ENCODE measurements around the gene STAT4. TPM values are rescaled to one million over a fixed set of nuclear protein-coding genes. Genes with fewer than 3 reads are reported as not detected.

Gene STAT4
- total RNA-seq, 1 donor from 2014 or later = 1.6 TPM

DNA sequence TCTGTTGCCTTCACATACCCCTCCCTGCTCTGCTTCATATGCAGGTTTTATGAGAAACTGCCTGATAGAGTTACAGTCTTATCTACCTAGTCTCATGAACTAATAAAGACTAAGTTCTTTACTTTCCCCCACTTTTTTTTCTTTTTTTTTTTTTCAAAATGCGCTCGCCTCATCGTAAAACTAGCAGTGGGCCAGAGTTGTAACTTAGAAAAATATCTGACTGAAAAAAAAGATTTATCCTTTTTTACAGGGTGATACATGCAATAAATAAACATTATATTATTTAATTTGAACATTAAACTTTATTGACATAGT is 83.9 kb downstream of the STAT4 start:
- no peak overlapping the region for H3K27ac ChIP-seq (ENCODE audit: low read depth, low read length)
- Mint-ChIP-seq H3K27me3 (ENCODE audit: low read depth, unreplicated experiment) (no peaks in the 10 kb centered on the region), H3K9me3 (ENCODE audit: unreplicated experiment) (no peaks in the 10 kb centered on the region), H3K4me3 (ENCODE audit: unreplicated experiment) (no peak overlapping the region), H3K4me1 (ENCODE audit: low read depth, unreplicated experiment) (peaks cover 2% of the 10 kb centered on the region), H3K27ac (ENCODE audit: unreplicated experiment) (no peak overlapping the region), H3K36me3 (ENCODE audit: low read depth, unreplicated experiment) (no peaks in the 10 kb centered on the region)
- H3K79me2 ChIP-seq (ENCODE audit: insufficient read depth, low read length) = no peaks in the 10 kb centered on the region
- no peak for TF ChIP-seq EZH2 (IDR thresholded peaks at IDR 0.05; ENCODE audit: insufficient read depth, low read length)
- TF ChIP-seq, protein P1, sequence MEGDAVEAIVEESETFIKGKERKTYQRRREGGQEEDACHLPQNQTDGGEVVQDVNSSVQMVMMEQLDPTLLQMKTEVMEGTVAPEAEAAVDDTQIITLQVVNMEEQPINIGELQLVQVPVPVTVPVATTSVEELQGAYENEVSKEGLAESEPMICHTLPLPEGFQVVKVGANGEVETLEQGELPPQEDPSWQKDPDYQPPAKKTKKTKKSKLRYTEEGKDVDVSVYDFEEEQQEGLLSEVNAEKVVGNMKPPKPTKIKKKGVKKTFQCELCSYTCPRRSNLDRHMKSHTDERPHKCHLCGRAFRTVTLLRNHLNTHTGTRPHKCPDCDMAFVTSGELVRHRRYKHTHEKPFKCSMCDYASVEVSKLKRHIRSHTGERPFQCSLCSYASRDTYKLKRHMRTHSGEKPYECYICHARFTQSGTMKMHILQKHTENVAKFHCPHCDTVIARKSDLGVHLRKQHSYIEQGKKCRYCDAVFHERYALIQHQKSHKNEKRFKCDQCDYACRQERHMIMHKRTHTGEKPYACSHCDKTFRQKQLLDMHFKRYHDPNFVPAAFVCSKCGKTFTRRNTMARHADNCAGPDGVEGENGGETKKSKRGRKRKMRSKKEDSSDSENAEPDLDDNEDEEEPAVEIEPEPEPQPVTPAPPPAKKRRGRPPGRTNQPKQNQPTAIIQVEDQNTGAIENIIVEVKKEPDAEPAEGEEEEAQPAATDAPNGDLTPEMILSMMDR (IDR thresholded peaks at IDR 0.05; ENCODE audit: insufficient read depth, low read depth, low read length) = no peak
- no peak overlapping the region for H2AFZ ChIP-seq (ENCODE audit: low read depth, low read length)
- H3K4me1 ChIP-seq (ENCODE audit: insufficient read depth, low read length) = no peaks in the 10 kb centered on the region
- H3K36me3 ChIP-seq (ENCODE audit: insufficient read depth, low read length) = no peaks in the 10 kb centered on the region
- no peak overlapping the region for H3K4me3 ChIP-seq (ENCODE audit: insufficient read depth, low read depth, low read length)
- H3K9me3 ChIP-seq (ENCODE audit: insufficient read depth, low read depth, low read length) = no peaks in the 10 kb centered on the region
- H3K9ac ChIP-seq (ENCODE audit: low read length) = no peak overlapping the region
- FAIRE-seq = no peak
- no peaks in the 10 kb centered on the region for H3K27me3 ChIP-seq (ENCODE audit: insufficient read depth, low read length)
- no peak overlapping the region for H3K4me2 ChIP-seq (ENCODE audit: low read length)
- no peak for DNase-seq (ENCODE audit: low read depth)
- no peaks in the 10 kb centered on the region for H4K20me1 ChIP-seq (ENCODE audit: insufficient read depth, low read length)

DNA sequence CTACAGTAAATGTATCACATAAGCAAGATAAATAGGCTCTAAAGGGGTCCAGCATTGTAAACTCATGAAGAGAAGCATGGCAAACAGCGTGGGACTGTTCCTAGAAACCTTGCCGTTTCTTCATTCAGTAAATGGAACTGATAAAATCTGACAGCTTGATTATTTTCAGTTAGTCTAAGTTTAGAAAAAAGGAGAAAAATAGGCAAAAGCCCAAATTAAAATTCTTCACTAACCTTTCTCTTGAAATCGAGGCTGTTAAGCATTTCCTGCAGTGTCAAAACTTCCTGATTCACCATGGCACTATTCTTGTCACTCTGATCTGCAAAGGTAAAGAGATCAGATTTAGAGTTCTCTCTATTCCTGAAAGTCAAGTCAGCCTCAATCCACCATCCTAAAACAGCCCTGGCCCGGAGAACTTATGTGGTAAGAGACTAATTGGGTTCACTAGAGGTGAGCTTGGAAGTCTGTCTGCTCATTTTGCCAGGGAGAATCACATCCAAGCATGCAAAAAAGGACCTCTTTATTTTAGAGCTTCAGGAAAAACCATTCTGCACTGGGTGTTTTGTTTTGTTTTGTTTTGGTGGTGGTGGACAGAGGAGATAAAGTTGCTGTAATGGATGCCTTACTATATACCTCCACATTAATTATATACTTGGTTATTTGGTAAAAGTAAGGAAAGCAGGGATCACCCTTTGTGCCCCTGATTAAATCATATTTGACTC is 84.4 kb downstream of the STAT4 start:
- Mint-ChIP-seq H3K36me3 (ENCODE audit: low read depth, unreplicated experiment) (no peaks in the 10 kb centered on the region), H3K27me3 (ENCODE audit: low read depth, unreplicated experiment) (no peaks in the 10 kb centered on the region), H3K4me3 (ENCODE audit: unreplicated experiment) (no peak overlapping the region), H3K4me1 (ENCODE audit: low read depth, unreplicated experiment) (peaks cover 2% of the 10 kb centered on the region), H3K9me3 (ENCODE audit: unreplicated experiment) (no peaks in the 10 kb centered on the region), H3K27ac (ENCODE audit: unreplicated experiment) (no peak overlapping the region)
- H3K4me1 ChIP-seq (ENCODE audit: insufficient read depth, low read length) = no peaks in the 10 kb centered on the region
- no peaks in the 10 kb centered on the region for H3K36me3 ChIP-seq (ENCODE audit: insufficient read depth, low read length)
- no peaks in the 10 kb centered on the region for H3K9me3 ChIP-seq (ENCODE audit: insufficient read depth, low read depth, low read length)
- H3K27me3 ChIP-seq (ENCODE audit: insufficient read depth, low read length) = no peaks in the 10 kb centered on the region
- H2AFZ ChIP-seq (ENCODE audit: low read depth, low read length) = no peak overlapping the region
- H3K4me2 ChIP-seq (ENCODE audit: low read length) = no peak overlapping the region
- TF ChIP-seq, protein P1 (IDR thresholded peaks at IDR 0.05; ENCODE audit: insufficient read depth, low read depth, low read length) = no peak
- TF ChIP-seq EZH2 (IDR thresholded peaks at IDR 0.05; ENCODE audit: insufficient read depth, low read length) = no peak
- H3K27ac ChIP-seq (ENCODE audit: low read depth, low read length) = no peak overlapping the region
- FAIRE-seq (no peak), DNase-seq (ENCODE audit: low read depth) (no peak)
- no peak overlapping the region for H3K4me3 ChIP-seq (ENCODE audit: insufficient read depth, low read depth, low read length)
- no peaks in the 10 kb centered on the region for H3K79me2 ChIP-seq (ENCODE audit: insufficient read depth, low read length)
- no peak overlapping the region for H3K9ac ChIP-seq (ENCODE audit: low read length)
- no peaks in the 10 kb centered on the region for H4K20me1 ChIP-seq (ENCODE audit: insufficient read depth, low read length)

DNA sequence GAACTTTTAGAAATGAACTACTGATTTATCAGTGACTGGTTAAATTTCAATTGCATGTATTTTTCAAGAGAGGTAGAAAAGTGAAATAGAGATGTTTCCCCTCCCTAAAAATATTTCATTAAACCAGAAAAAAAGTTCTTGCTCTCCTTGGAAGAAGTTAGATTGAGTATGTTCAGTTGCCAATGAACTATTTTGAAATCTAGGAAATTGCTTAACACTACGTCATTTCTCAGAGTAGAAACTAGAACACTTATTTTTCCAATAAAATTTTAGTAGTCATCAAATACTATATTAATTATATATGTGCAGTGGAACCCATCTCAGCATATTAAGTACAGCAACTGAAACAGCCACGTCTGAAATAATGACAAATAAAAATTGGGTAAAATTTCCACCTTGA is 85.0 kb downstream of the STAT4 start:
- Histone ChIP-seq H3K79me2 (ENCODE audit: insufficient read depth, low read length) (no peaks in the 10 kb centered on the region), H3K27me3 (ENCODE audit: insufficient read depth, low read length) (no peaks in the 10 kb centered on the region), H3K9me3 (ENCODE audit: insufficient read depth, low read depth, low read length) (no peaks in the 10 kb centered on the region), H3K9ac (ENCODE audit: low read length) (no peak overlapping the region), H3K27ac (ENCODE audit: low read depth, low read length) (no peak overlapping the region), H4K20me1 (ENCODE audit: insufficient read depth, low read length) (no peaks in the 10 kb centered on the region), H3K4me3 (ENCODE audit: insufficient read depth, low read depth, low read length) (no peak overlapping the region), H2AFZ (ENCODE audit: low read depth, low read length) (no peak overlapping the region), H3K4me1 (ENCODE audit: insufficient read depth, low read length) (no peaks in the 10 kb centered on the region), H3K4me2 (ENCODE audit: low read length) (no peak overlapping the region), H3K36me3 (ENCODE audit: insufficient read depth, low read length) (no peaks in the 10 kb centered on the region)
- TF ChIP-seq EZH2 (IDR thresholded peaks at IDR 0.05; ENCODE audit: insufficient read depth, low read length) = no peak
- TF ChIP-seq, protein P1 (IDR thresholded peaks at IDR 0.05; ENCODE audit: insufficient read depth, low read depth, low read length) = no peak
- Mint-ChIP-seq H3K27ac (ENCODE audit: unreplicated experiment) (no peak overlapping the region), H3K4me1 (ENCODE audit: low read depth, unreplicated experiment) (peaks cover 2% of the 10 kb centered on the region), H3K27me3 (ENCODE audit: low read depth, unreplicated experiment) (no peaks in the 10 kb centered on the region), H3K9me3 (ENCODE audit: unreplicated experiment) (no peaks in the 10 kb centered on the region), H3K36me3 (ENCODE audit: low read depth, unreplicated experiment) (no peaks in the 10 kb centered on the region), H3K4me3 (ENCODE audit: unreplicated experiment) (no peak overlapping the region)
- FAIRE-seq (no peak), DNase-seq (ENCODE audit: low read depth) (no peak)
